Fibroblast of skin of right quadriceps (primary cell): ENCODE results near the gene NUMA1.

Source experiments
- DNase-seq: peaks from one replicate; pipeline ENCODE4 v3.0.0-alpha.2; 2013

NUMA1 gene

DNA sequence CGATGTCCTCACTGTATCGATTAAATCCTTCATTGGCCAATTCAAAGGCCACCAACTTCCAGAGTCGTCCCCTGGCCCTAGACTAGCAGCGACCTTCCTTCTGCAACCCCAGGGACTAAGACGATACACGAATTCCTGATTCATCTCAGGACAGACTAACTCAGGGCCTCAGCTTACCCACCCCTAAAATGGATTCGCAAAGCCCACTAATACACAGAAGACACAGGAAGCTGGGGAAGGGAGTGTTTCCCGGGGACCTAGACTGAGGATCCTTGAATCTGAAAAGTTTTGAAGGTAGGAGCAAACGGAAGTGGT lies 22.2 kb upstream of the NUMA1 start:
- no peak for DNase-seq

DNA sequence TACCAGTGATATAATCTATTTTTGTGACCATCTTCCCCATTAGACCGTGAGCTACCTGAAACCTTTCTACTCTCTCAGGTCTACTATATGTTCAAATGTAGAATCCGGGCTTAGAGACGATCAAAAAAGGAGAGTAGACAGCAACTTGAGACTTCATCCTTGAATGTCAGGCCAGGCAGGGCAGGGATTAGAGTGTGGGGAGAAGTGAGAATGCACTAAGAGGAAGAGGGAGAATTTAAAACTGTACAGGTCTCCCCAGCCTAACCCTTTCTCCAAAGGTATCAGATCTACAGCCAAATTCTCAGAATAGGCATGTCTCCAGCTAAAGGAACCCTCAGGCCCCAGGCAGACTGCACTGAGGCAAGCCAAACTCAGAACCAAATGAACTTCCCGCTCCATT lies 21.8 kb upstream of the NUMA1 start:
- no peak for DNase-seq

DNA sequence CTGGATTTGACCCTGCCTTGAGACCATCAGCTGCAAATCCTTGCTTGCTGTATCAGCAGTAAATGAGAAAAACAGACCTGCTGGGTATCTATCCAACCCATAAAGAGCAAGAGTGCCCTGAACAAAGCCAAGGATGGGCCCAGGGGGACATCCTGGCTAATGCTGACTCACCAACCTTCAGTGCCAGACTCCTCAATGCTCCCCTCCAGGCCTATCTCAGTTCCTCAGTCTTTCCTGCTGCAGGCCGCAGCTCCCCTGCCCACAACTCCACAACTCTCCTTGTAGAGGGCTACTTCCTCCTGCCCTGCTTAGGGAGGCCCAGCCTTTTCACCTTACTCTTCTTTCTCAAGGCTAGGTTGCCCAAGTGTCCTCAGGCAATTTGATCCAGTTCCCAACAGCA lies 20.1 kb upstream of the NUMA1 start:
- DNase-seq, result no peak

DNA sequence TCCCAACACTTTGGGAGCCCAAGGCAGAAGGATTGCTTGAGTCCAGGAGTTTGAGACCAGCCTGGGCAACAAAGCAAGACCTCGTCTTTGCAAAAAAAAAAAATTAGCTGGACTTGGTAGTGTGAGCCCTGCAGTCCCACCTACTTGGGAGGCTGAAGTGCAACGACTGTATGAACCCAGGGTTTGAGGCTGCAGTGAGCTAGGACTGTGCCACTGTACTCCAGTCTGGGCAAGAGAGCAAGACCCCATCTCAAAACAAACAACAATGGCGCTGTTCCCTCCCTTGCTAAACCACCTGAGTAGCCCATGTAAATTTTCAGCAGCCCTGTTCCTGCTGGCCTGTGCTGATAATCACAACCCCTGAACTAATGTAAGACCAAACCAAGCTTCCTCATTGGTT lies 19.7 kb upstream of the NUMA1 start:
- DNase-seq, result no peak

DNA sequence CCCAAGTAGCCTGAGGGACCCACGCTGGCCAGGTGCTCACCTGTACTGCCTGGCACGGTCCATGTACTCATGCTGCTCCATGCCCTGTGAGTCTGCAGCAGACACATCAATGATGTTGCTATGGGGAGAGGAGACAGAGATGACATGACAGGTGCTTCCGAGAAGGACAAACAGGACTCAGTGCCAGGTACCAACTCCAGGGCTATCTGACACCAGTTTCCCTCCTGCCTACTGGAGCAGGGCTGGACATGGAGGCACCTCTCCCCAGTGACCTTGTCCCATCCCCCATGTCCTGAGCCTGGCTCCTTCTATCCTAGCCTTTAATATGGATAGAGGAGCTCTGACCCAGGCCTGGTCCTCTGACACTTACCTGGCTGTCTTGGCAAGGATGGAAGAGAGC lies 18.4 kb upstream of the NUMA1 start:
- no peak for DNase-seq

DNA sequence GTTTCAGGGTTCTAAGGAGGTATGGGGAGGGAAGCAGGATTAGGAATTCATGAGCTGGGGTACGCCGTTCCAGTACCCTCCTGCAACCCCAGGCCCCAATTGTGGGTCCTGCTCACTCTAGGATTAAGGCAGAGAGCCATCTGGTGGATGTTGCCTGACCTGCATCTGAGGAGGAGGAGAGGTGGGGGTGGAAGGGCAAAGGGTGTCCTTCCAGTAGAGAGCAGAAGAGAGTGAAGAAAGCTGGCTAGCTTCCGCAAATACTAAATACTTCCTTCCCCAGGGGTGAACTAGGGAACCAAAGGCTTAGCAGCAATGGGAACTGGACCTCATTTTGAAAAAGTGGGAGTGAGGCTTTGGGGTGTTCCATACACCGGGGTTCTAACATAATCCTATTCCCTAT lies 10.9 kb upstream of the NUMA1 start:
- DNase-seq, result peak; percentile 62

DNA sequence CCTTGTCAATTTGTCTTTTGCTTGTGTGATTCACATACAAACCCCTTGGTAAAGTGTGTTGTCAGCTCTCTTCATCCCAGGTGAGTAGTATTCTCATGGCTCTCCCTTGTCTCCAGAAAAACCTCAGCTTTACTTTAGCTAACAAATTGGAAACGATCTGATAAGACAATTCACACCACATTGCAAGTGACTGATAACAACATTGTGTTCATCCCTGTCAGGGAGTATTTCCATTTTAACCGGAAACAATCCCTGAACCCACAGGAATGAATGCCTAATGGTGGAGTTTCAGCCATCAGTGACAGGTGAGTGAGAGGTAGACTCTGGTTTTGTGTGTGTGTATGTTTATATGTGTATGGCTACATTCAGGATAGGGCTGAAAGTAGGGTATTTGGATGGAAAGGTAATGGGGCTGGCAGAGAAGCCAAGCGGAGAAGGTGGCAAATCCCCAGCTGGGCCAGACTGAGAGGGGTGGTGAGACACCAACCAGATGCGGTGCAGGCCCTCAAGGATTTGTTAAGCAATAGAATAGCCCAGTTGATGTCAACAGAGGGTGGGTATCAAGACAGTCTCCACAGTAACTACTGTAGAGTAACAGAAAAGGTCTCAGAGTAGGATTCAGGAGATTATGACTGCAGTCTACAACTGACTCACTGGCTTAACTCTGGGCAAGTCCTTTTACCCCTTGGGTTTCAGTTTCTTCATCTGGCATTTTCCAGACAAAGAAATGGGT lies 7.9 kb upstream of the NUMA1 start:
- no peak for DNase-seq

DNA sequence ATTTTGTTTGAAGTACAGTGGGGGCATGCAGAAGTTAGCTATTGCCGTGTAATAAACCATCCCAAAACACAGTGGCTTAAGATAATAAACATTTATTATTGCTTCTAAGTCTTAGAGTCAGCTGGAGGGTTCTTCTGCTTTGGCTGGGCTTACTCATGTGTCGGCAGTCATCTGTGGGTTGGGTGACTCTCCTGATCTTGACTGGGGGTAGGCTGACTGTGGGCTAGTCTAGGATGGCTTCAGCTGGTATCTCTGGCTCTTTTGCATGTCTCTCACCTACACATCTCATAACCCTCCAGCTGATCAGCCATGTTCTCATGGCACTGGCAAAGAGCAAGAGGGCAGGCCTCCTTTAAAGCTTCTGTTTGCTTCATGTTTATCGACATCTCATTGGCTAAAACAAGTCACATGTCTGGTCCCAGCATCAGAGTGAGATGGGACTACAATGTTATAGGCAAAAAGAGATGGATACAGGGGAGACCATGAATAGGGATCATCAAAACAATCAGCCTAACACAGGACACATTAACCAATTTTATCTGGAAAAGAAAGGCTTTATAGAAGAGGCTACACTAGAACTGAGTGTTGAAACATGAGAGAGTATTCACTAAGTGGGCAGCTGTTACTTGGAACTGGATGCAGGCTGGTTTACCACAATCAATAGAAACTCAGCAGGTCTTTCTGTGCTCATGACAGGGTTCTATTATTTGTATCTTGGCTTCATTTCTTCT lies 5.4 kb upstream of the NUMA1 start:
- DNase-seq, result no peak

DNA sequence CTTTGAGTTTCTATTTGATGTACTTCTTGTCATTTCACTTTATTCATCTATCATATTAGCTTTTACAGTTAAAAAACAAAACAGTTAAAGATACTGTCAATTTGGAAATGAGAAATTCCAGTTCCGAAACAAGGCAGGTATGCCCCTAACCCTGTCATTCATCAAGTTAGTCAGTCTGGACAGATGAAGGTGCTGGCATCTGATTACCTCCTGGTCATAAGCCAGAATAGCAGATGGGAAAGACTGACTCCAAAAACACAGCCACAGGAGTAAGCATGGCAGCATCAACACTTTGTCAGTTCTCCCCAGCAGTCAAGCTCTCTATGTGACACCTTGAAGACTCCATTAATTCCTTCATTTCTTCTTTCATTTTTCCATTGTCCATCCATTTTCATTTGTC lies 4.6 kb upstream of the NUMA1 start:
- DNase-seq, result no peak

DNA sequence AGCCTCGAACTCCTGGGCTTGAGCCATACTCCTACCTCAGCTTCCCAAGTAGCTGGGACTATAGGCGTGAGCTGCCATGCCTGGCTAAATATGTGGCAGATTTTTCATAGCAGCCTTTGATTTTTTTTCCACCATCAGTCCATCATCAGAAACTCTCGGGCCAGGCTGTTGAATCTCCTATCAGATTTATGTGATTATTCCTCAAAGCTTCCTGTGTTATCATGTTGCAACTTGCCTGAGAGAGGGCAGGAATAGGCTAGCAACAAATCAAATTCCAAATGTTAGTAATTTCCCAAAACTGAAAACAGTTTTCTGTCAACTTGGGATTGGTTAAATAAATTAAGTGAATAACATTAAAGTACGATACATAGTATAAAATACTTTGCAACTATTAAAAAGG lies 3.7 kb upstream of the NUMA1 start:
- DNase-seq, result no peak

DNA sequence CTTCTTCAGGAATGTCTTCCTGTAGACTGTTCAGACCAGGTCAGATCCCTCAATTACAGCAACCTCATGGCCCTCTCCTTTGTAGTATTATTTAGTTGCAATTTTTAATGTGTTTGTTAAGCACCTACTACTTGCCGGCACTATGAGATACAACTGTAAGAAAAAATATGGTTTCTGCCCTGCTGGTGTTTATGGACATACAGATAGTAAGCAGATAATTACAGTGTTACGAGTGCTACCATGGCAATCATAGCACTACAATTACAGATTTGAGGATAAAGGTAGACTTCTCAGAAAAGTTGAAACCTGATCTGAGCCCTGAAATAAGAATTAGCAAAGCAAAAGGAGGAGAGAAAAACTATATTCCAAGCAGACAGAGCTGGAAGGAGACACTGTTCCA lies 3.1 kb upstream of the NUMA1 start:
- DNase-seq, result no peak

DNA sequence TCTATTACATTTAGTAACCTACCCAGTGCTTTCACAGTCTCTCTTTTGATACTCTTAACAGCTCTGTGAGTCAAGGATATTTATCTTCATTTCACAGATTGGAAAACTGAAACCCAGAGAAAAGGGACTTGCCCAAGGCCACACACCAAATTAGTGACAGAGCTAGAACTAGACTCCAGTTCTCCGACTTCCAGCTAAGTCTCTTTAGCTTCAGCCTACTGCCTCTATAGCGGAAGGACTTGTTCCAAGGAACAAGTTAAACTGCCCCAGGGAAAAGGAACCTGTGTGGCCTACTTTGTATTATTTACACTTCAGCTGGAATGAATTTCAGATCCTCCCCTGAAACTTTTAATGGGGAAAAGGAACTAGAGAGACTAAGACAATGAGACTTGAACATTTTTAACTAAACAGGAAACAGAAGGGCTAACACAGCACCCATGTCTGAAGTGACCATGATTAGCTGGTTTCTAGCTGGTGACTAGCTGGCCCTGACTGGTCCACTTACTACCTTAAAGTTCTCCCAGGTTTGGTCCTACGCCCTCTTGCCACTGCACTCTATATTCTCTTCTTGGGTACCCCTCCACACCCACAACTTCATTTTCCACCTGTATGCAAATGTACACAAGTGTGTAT lies 1.6 kb upstream of the NUMA1 start:
- DNase-seq, result no peak

DNA sequence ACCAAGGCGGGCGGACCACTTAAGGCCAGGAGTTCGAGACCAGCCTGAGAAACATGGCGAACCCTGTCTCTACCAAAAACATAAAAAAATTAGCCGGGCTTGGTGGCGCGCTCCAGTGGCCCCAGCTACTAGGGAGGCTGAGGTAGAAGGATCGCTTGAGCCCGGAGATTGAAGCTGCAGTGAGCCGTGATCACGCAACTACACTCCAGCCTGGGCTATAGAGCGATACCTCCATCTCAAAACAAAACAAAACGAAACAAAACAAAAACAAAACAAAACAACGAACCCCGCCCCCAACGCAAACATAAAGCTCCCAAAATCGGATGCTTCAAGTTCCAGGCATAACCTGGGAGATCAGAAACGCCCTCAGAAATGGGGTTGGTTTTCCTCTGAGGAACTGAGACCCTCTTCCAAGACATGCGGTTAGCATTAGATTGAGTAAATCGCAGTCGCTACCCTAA lies 872 bp upstream of the NUMA1 start:
- no peak for DNase-seq

DNA sequence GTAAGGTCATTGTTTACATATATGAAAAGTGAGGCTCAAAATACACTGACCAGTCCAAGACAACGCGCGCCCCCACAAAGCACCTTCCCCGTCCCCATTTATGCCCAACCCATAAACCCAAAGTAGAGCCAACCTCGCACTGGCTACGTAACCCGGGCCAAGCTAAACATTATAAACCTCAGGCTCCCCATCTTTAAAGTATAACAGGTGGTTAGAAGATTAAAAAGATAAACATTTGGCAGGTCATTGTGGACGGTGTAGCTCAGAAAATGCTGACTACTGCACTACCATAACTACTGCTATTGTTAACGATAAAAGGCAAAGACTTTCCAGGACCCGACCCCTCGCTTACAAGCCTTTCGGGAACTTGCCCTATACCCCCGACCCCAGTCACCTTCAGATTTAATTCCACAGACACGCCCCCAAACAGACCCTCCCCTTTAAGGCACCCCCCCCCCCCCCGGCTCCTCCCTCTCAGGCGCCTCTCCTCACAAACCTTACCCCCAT lies 470 bp downstream of the NUMA1 start:
- DNase-seq, result no peak

DNA sequence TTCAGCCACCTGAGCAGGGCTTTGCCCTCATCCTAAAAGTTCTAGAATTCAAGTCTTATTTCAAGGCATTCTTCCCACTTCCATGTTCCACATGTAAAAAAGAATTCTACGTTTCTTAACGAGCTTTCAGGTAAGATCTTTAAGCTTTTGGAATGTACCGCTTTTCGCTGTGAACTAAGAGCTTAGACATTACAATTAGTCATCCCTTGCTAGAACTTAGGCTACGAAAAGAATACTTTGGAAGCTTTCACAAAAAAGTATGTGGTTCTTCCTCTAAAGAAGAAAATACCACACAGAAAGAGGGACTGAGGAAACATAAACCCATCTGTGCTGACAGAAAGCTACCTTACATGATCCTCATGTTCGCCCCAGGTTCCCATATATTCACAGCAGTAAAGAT lies 1.9 kb downstream of the NUMA1 start:
- no peak for DNase-seq

DNA sequence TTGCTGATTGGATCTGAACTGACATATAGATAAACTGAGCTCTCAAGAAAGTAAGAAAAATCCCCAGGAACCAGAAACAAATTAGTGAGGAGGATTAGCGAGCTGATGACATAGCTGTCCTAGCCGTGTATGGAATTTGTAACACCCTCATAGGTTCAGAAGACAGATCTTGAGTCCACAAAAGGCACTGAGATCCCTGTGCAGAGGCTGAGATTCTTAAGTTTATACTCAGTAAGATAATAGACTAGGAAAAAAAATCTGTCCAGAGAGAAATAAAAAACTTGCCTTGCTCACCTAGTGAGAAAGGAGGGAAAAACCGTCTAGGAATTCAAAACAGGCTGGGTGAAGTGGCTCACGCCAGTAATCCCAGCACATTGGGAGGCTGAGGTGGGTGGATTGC lies 4.6 kb downstream of the NUMA1 start:
- no peak for DNase-seq

DNA sequence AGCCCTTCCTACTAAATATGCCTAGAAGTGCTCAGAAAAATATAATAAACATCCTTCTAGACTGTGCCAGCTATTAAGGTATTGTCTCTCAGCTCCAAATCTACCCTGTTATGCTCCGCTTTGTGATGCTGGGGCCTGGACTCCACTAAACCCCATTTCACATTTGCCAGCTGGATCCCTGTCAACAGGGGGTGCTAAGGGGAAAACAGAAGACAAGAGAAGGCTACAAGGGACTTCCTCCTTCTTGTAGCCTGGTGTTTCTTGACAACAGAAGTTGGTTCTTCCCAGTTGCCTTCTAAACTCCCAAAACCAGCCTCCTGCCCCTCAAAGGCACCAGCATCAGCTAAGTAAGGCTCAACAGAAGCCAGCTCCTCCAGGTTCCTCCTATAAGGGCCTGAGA lies 5.2 kb downstream of the NUMA1 start:
- DNase-seq, result peak; percentile 22

DNA sequence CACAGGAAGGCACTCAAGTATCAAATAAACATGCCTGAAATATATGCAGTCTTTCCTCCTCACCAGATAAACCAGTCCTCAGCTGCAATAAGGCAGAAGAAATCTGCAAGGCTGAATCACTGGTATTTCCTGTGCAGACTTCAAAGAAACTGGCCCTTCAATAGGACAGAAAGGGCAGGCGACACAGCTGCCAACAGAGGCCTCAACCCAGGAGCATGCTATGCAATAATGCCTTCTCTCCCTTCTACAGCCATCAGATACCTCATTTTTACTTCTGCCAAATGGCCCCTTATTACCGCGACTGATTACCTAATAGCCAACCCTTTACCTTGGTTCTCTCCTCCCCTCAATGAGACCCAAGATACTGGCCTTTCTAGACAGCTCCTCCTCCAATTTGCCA lies 8.0 kb downstream of the NUMA1 start:
- peak; percentile 77 for DNase-seq

DNA sequence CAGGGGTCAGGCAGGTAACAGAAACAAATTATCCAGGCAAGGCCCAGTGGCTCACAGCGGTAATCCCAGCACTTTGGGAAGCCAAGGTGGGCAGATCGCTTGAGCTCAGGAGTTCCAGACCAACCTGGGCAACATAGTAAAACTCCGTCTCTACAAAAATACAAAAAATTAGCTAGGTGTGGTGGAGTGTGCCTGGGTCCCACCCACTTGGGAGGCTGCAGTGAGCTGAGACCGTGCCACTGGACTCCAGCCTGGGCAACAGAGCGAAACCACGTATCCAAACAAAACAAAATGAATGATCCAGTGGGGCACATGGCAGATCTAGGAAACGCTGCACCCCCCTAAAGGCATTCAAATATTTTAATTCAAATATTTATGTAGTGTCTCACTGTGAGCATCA lies 9.9 kb downstream of the NUMA1 start:
- no peak for DNase-seq

DNA sequence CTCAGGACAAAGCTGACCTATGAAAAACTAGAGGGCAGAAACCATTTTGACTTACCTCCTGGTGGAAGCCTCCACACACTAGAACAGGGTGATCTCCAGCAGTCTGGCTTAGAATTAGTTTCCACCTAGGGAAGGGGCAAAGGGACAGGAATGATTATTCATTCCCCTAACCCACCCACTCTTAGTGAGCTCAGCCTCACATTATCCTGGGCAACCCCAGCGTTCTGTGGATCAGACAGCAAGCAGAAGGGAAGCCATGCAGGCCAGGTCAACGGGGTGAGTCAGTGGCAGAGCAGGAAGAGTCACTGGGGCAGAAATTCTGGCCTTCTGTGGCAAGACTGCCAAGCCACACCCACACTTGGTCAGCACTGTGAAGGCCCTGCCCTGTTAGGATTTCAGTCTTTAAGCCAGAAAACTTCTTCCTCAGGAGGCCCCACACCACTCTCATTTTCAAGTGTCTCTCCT lies 10.5 kb downstream of the NUMA1 start:
- peak; percentile 53 for DNase-seq

DNA sequence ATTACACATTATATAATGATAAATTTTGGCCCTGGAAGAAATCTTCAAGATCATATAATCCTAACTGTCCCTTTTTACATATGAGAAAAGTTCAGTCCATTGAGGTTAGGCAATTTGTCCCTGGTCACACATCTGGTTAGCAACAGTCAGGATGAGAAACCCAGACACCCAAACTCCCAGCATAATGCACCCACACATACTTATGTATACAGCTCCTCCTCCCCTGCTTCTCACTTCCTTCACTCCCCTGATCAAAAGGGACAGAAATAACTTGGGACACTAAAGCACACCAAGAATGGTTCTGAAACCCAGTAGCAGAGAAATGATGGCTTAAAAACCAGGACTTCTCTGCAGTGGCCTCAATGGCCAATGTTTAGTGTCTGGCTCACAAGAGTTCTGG lies 11.1 kb downstream of the NUMA1 start:
- no peak for DNase-seq

DNA sequence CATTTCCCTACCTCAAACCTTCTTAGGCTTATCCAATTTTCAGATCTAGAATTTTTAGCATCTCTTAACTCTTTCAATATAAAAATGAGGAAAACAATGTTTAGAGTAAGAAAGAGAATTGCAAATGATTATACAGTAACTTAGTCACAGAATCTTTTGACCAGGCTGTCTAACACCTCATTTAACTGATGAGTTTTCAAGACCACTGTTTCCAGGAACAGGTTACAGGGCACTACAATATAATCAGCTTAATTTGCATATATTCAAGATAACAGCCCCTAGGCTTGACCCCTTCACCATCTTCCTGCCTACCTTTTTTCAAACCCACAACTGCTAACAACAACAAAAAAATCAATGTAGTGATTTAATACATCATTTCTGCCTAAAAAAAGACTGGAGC lies 12.7 kb downstream of the NUMA1 start:
- no peak for DNase-seq

DNA sequence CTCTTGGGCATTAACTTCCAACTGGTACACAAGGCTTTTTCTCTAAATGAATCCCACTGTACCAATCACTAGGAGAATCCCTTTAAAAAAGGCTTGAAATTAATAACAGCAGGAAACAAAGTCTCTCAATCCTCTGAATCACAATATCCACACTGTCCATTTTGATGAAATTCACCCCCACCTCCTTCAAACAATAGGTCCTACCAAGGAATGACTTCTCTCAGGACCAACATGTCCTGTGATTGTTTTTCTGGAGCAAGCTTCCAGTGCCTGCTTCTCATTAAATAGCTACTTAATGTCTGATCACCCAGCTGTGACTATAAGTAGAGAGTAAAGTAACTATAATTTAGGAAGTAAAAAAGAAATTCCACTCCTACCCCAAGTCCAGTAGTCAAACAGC lies 13.1 kb downstream of the NUMA1 start:
- no peak for DNase-seq

DNA sequence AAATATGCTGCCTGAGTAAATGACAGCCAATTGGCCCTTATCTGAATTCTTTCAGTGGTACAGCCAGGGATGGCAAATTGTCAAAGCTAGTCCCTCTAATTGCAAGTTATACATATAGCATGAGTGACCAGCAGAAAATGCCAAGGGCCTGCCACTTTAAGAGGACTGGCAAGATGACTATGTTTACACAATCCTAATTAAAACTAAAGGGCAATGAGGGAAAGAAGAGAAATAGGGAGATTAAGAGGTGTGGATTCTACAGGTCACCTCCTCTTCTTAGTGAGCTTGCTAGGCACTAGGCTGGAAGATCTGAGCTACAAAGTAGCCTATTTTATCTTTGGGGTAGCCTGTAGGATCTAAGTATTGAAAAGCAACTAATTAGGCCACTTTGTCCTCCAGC lies 13.5 kb downstream of the NUMA1 start:
- no peak for DNase-seq
